GM19023 (cell line): ENCODE data around the gene DOLK.

Experiments
- ATAC-seq: cut with Tn5 transposase; IDR thresholded peaks from one replicate; pipeline ENCODE4 v1.9.1; 2021; ENCODE audit warnings: mild to moderate bottlenecking, moderate library complexity; ENCODE audit not compliant: unreplicated experiment

DOLK gene

GRCh38 chr9:128936171-128936865 lies 11.1 kb downstream of the DOLK start:
- ATAC-seq, result no peak

DNA sequence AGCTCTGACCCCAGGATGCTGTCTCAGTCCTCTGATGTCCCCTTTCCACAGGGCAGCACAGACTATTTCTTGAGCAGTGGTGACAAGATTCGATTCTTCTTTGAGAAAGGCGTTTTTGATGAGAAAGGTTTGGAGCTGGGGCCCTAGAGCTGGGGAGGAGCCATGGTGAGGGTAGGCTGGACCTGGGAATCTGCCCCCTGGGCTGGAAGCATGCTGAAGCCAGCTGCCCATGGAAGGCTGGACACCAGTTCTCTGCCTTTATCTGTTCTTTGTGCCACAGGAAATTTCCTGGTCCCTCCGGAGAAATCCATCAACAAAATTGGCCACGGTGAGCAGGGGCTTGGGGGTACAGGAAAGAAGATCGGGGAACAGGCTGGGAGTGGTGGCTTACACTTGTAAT lies 13.7 kb downstream of the DOLK start:
- ATAC-seq, result no peak

GRCh38 chr9:128929560-128929959 lies 17.8 kb downstream of the DOLK start:
- ATAC-seq, result no peak

- no peak for ATAC-seq
Measured at GRCh38 chr9:128928624-128929023, 18.8 kb downstream of the DOLK start.

DNA sequence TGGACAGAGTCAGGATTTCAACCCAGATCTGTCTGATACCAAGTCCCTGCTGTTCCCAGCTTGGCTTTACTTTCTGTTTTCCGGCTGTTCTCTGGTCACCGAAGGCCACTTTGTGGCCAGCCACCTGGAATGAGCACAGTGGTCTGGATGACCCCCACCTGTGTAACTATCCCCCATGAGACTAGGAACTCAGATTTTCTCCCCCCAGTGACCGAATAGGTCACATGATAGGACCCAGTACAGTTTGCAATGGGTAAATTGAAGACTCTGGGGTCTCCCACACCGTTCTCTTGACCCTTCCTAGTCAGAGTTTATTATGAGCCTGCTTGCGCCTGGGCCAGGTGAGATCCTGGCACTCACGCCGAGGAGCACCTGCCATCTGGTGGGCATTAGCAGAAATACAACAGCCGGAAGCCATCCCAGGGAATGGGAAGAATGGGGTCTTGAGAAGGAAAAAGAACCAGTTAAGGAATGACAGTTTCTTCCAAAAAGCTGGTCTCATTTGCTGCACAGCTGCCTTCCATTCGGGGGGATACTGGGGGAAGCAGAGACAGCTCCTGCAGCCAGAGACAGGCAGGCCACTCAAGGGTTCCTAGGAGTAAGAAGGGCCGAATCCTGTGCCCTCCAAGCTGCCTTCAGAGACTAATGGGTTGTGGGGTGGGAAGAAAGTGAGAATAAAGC lies 19.5 kb downstream of the DOLK start:
- ATAC-seq, result no peak

DNA sequence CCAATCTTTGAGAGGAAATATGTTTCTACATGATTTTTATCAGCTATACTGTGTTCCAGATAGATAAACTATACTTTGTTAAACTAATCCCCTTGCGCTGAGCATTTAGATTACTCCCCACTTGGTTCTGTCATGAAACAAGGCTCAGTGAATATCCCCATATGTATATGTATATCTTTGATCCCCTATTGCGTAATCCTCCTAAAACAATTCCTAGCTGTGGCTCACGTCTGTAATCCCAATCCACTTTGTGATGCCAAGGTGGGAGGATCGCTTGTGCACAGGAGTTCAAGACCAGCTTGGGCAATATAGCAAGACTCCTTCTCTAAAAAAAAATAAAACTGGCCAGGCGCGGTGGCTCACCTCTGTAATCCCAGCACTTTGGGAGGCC lies 23.9 kb downstream of the DOLK start:
- ATAC-seq, result no peak

DNA sequence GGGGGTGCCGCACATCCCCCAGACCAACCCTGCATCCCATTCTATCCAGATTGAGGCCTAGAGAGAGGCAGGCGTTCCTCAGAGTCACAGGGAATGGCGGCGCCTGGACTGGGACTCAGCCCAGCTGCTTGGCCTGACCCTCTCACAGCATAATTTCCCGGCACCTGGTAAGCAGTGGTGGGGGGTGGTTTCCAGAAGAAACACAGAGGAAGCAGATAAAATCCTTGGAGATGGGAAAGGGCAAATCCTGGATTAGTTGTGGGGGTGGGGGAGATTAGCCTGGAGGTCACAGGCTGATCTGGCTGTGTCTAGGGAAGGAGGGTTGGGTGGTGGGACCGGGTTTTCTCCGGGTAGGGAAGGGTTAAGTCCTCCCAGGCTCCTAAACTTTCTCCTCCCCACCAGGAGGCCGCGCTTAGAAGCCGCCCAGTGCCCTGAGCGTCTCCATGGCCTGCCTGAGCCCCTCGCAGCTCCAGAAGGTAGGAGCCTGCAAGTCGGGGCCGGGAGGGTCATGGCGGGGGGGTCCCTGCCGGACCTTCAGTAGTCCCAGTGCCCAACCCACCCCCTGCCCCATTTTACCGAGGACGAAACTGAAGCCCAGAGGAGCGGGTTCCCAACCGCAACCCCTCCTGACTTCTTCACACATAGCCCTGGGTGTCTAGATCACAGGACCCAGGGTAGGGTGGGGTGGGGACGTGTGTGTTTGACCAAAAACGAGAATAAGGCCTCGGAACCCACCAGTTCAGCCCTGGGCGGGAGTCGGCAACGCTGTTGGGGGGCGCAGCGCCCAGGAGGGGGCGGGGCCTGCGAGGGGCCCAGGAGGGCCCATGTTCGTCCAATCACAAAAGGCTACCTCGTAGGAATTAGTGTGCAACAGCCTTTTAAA lies 25.3 kb downstream of the DOLK start:
- no peak for ATAC-seq

GRCh38 chr9:128920381-128921058 lies 26.9 kb downstream of the DOLK start, which contains the start of gene PHYHD1:
Gene PHYHD1, plus strand, starts transcription at chr9:128920982. Its CDS starts 1,342 bp downstream, at chr9:128922324.
- no peak for ATAC-seq

DNA sequence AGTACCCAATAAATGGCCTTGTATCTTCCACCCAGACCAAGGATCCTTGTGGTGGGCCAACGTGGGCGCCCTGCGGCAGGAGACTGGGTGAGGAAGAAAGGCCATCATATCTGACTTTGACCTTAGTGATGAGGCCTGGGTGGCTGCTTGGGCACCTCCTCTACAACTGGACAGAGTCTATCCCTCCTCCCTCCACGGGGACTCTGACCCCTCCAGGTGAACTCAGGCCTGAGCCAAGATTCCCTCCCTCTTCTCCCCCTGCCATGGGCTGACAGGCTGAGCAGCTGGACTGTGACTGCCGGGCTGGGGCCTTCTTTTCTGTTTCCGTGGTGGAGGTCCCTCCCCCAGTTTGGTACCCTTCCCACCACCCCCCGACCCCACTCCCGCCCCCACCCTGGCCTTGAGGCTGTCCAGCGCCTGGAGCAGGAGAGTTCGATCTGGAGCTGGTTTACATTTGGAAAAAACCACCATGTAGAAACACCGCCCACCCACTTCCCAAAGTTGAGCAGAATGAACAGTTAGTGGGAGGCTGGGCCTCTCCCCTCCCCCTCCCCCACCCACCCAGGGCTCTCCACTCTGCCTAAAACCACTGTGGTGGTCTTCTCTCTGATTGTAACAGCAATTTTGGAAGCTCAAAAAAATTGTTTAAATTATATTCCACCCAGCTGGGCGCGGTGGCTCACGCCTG lies 27.9 kb downstream of the DOLK start:
- no peak for ATAC-seq

GRCh38 chr9:128918921-128919320 lies 28.5 kb downstream of the DOLK start:
- no peak for ATAC-seq

- no peak for ATAC-seq
Measured at GRCh38 chr9:128917151-128917849, 30.1 kb downstream of the DOLK start.

GRCh38 chr9:128916745-128917144 lies 30.7 kb downstream of the DOLK start:
- ATAC-seq, result no peak

DNA sequence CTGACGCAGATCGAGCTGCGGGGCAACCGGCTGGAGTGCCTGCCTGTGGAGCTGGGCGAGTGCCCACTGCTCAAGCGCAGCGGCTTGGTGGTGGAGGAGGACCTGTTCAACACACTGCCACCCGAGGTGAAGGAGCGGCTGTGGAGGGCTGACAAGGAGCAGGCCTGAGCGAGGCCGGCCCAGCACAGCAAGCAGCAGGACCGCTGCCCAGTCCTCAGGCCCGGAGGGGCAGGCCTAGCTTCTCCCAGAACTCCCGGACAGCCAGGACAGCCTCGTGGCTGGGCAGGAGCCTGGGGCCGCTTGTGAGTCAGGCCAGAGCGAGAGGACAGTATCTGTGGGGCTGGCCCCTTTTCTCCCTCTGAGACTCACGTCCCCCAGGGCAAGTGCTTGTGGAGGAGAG lies 31.2 kb downstream of the DOLK start:
- ATAC-seq, result no peak

- no peak for ATAC-seq
Measured at GRCh38 chr9:128913995-128914772, 33.2 kb downstream of the DOLK start.

DNA sequence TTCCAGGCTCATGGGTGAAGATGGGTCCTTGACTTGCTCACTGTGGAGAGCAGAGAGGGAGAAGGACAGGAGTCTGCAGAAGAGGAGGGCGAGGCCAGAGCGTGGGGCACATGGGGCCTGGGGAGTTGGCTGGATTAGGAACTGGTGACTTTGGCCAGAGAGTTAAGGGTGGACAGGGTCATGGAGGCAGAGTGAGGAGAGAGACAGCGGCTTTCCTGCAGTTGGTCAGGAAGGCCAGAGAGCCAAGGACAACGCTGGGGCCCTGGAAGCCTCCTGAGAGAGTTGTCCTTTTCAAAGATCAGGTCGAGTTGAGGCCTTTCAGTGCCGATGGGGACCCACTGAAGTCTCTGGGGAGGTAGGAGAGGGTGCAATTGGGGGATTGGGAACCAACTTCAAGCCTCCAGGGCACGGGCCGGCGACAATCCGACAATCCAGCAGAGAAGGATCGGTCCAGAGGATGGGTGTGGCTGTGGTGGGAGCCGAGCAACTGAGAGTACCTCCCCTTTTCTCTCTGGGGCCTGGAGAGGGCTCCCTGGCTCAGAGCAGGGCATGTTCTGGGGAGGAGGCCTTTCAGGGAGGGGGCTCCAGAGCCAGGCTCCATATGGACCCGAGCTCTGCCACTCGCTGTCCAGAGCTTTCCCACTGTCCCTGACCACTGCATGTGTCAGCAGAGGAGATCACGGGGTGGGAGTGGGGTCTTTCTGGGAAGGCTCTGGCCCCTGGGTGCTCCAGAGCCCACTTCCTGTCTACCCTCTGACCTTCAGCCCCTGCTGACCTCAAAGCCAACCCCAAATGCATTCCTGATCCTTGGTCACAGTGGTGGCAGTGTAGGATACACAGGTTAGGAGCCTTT lies 34.1 kb downstream of the DOLK start:
- ATAC-seq, result no peak

GRCh38 chr9:128912270-128912853 lies 35.0 kb downstream of the DOLK start:
- ATAC-seq, result no peak

- no peak for ATAC-seq
Measured at GRCh38 chr9:128911529-128912035, 35.8 kb downstream of the DOLK start.

- no peak for ATAC-seq
Measured at GRCh38 chr9:128910906-128911305, 36.5 kb downstream of the DOLK start.
